GM19099 (cell line): ENCODE results near the gene RFXAP.

Experiments
- POLR2A ChIP-seq: IDR thresholded peaks from 3 replicates; pipeline ENCODE4 v1.6.1; 2011; ENCODE audit warnings: low read depth; ENCODE audit not compliant: insufficient read length; ENCODE audit errors: extremely low read depth

Gene RFXAP, protein sequence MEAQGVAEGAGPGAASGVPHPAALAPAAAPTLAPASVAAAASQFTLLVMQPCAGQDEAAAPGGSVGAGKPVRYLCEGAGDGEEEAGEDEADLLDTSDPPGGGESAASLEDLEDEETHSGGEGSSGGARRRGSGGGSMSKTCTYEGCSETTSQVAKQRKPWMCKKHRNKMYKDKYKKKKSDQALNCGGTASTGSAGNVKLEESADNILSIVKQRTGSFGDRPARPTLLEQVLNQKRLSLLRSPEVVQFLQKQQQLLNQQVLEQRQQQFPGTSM

DNA sequence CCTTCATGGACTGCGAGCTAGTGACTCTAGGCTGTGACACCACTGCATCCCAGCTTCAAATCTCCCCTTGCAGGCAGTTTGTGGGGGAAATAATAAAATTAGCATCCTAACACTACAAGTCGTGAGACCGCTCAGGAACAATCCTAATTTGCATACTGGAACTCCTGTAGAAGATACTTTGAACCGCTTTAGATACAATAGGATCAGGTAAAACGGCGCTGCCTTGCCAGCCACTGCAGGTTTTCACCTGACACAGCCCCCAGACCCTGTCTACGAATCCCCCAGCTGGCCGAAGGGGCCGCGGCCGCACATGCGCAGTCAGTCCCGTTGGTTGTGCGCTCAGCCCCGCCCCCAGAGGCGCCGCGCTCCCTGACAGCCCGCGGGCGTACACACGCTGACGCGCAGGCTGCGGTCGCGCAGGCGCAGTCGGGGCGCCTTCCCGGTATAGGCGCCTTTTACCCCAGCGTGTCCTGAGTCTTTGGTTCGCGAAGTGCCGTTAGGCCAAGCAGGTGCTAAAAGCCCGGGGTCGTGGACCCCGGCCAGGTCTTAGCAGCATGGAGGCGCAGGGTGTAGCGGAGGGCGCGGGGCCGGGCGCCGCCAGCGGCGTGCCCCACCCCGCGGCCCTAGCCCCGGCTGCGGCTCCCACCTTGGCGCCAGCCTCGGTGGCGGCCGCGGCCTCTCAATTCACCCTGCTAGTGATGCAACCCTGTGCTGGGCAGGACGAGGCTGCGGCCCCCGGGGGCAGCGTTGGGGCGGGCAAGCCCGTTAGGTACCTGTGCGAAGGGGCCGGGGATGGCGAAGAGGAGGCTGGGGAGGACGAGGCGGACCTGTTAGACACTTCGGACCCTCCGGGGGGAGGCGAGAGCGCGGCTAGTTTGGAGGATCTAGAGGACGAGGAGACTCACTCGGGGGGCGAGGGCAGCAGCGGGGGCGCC lies at the start of gene RFXAP:
TSS of gene RFXAP (plus strand) at position 419 of the 935 bp plus-strand sequence. CDS start at position 555, 136 bp downstream.
- TF ChIP-seq POLR2A = peak; percentile 75

- no peak for TF ChIP-seq POLR2A
Measured at GRCh38 chr13:36769545-36769944, 49.5 kb upstream of the RFXAP start.

DNA sequence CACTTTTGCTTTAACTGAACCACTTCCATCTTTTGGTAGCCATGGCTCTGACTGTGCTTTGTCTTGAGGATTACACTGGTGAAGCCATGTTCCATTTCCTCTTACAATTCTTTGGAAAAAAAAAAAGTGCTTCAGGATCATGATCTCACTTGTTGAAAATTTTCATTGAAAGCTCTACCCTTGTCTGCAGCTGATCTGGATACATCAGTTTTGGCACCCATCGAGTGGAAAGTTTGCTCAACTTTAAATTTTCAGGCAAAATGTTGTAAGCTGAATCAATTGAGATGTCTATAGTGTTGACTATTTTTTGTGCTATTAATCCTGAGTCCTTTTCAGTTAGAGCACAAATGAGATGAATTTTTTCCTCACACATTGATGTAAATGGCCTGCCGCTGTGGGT lies 48.3 kb upstream of the RFXAP start:
- no peak for TF ChIP-seq POLR2A

DNA sequence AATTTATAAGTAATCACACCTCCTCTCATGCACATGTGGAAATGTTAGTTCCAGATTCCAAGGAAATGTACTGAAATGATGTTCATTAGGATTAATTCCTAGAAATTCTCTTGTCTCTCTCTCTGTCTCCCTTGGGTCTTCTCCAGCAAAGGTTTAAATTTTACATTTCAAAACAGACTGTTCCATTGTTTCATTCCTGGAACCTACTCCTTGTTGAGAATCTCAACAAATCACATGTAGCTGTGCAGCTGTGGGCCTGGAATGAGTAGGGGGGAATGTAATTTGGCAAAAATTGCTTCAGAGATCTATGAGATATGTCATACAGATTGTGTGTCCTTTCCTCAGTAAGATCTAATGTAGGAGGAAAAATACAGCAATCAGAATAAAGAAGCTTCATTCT lies 46.2 kb upstream of the RFXAP start:
- no peak for TF ChIP-seq POLR2A

DNA sequence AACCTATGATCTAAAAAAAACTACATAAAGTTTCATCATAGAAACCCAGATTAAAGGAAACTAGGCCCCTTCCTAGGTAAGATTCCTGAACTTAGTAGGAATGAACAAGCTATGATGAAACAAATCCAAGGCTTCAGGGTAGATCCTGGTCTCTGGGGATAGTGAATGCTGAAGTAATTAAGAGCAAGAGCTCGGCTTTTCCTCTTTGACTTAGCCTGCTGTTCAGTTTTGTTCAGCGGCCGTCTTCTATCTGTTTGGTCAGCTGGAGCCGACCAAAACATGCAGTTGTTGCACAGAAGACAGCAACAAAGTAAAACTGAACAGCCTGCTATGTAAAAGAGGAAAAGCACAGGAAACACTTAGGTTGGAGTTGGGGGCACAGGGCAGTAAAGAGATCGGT lies 44.1 kb upstream of the RFXAP start:
- TF ChIP-seq POLR2A = no peak

DNA sequence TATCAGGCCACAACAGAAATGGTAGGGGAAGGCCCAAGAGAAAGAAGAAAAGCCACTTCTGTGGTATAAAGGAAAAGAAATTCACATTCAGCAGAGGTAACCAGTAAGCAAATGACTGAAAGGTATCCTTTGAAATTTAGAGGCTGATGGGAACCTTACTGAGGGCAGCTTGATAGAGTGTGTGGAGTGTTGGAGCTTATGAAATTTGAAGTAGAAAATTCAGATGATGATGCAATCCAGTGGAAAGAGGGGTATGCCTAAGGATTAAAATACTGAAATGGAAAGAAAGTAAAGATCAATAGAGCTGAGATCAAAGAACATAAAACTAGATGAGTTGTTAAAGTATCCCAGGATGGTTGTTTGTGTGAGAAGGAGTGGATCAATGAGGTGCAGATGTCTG lies 42.8 kb upstream of the RFXAP start:
- no peak for TF ChIP-seq POLR2A

DNA sequence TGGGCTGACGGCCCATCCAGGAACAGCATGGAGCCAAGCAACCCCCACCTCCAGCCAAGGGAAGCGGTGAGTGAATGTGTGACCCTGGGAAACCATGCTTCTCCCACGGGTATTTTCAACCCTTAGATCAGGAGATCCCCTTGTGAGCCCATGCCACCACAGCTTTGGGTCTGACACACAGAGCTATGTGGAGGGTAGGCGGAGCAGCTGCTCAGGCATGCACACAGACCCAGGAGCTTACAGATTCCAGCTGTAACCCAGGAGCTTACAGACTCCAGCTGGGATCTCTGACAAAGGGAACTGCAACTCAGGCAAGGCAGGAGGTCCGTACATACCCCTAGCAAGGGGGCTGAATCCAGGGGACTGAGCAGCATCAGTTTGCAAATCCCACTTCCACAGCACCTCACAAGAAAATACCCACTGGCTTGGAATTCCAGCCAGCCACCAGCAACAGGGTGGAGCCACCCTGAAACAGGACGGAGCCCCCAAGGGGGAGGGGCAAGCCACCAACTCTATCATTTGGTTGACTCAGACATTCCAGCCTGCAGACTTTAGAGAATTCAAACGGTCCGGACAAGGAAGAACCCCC lies 40.8 kb upstream of the RFXAP start:
- no peak for TF ChIP-seq POLR2A

DNA sequence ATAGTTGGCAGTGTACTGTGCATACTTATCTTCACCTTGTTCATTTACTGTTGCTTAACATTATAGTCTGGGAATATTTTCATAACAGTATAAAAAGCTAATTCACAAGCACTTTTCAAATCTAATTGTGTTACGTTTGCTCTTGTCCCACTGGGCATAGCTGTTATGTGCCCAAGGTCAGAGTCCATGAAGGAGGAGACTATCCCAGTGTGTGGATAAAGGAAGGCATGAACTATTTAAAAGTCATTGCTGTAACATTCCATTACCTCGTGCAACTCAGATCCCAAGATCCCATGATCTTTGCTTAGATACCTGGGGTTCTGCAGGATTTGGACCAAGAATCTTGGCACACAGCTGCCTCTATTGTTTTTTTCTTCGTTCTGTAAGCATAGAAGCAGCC lies 35.1 kb upstream of the RFXAP start:
- no peak for TF ChIP-seq POLR2A

- TF ChIP-seq POLR2A = no peak
Measured at GRCh38 chr13:36787181-36787580, 31.8 kb upstream of the RFXAP start.

- TF ChIP-seq POLR2A = no peak
Measured at GRCh38 chr13:36788276-36788675, 30.7 kb upstream of the RFXAP start.

DNA sequence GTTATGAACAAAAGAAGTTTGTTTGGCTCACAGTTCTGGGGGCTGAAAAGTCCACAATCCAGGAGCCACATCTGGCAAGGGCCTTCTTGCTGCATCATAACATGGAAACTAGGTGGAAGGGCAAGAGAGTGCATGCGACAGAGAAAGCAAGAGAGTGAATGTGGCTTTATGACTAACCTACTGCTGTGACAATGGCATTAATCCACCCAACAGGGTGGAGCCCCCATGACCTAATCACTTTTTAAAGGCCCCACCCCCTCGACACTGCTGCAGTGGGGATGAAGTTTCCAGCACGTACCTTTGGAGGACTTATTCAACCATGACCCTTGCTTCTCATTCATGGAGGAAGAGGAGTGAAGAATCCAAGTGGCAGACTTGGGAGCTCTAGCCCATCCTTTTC lies 30.0 kb upstream of the RFXAP start:
- TF ChIP-seq POLR2A = no peak

- no peak for TF ChIP-seq POLR2A
Measured at GRCh38 chr13:36789730-36790129, 29.3 kb upstream of the RFXAP start.

GRCh38 chr13:36794706-36795105 lies 24.3 kb upstream of the RFXAP start:
- TF ChIP-seq POLR2A = no peak

DNA sequence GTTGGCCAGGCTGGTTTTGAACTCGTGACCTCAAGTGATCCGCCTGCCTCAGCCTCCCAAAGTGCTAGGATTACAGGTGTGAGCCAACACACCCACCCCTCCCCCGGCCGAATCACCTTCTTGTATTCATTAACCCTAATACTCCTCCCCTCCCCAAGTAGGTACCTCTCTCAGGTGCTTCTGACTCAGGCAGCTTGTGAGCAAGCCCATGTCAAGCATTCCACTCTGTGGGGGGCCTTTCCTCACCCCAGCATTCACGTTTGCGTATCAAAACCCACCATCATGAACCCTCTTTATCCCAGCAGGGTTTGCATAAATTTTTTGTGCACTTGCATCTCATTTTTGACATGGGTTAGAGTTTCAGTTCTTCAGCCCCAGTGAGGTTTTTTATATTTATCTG lies 23.6 kb upstream of the RFXAP start:
- TF ChIP-seq POLR2A = no peak

DNA sequence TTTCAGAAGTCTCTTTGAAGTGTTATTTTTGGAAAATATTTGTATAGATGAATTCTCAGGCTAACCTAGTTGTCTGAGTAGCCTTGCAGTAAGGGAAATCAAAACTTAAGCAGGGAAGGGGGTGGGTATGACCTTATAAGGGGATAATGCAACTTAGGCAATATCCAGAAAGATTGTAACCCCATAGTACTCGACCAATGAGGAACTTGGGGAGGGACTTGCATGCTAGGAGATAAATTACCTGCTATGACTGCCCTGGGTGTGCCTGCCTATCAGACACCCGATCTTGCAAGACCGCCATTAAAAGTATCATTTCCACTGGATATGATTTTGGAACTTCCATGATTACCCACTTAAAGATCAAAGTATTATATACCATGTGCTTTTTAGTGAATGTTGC lies 23.0 kb upstream of the RFXAP start:
- no peak for TF ChIP-seq POLR2A

- TF ChIP-seq POLR2A = no peak
Measured at GRCh38 chr13:36801035-36801434, 18.0 kb upstream of the RFXAP start.

DNA sequence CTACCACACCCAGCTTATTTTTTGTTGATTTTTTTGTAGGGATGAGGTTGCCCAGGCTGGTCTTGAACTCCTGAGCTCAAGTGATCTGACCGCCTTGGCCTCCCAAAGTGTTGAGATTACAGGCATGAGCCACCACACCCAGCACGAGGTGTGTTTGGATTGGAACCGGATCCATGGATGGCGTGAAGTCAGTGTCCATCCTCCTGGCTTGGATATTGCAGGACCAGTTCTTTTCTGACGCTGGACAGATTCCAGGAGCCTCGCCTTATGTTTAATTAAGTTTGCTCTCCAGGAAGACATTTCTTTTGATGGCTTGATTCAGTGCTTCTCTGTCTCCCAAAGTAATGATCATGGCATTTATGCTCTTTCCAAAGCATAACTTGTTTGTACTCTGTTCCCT lies 14.4 kb upstream of the RFXAP start:
- TF ChIP-seq POLR2A = no peak

DNA sequence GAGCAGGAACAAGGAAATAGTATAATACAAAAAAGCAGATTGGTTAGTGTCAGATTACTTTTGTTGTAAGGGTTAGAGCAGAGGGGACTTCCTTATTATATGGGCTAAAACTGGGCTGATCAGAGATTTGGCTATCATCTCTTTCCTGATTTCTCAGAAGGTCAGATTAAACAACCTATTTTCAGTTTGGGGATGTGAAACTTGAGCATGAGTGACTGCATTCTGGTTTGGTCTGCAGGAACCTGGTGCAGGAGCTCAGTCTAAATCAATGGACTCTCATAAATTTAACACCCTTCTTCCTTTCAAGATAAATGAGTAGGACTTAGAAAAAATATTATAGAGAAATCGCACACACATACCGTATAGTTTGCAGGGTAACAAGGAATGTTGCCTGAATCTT lies 12.9 kb upstream of the RFXAP start:
- TF ChIP-seq POLR2A = no peak
